SK-MEL-5 (cell line): Measurements from ENCODE around the gene EPS15. TPM values are rescaled to one million over a fixed set of nuclear protein-coding genes. Genes with fewer than 3 reads are reported as not detected.
"Not testable (repeated sequence)": the region's sequence is repeated elsewhere in the genome, so short reads cannot be mapped to it uniquely, and the experiment has no call there.

Experiments
- DNase-seq: peaks from one replicate; pipeline ENCODE4 v3.0.0-alpha.2; 2016; ENCODE audit warnings: low read depth, low spot score
- in situ Hi-C: cut with HindIII; loops from 2 replicates; pipeline ENCODE4 v1.10.0; 2016; ENCODE audit warnings: low sequenced_read_pairs, high pct_unique_total_duplicates, low pct_unique_long_range_greater_than_20kb
- total RNA-seq: library from RNA; depleted of rRNA; stranded (reverse); fragments of >200 nt; shearing (Covaris generic); gene quantifications from 2 replicates; pipeline ENCODE4 v1.2.3, GENCODE V29; 2014

Gene EPS15
- total RNA-seq, 1 experiment from 2014 or later: 46.4 TPM

DNA sequence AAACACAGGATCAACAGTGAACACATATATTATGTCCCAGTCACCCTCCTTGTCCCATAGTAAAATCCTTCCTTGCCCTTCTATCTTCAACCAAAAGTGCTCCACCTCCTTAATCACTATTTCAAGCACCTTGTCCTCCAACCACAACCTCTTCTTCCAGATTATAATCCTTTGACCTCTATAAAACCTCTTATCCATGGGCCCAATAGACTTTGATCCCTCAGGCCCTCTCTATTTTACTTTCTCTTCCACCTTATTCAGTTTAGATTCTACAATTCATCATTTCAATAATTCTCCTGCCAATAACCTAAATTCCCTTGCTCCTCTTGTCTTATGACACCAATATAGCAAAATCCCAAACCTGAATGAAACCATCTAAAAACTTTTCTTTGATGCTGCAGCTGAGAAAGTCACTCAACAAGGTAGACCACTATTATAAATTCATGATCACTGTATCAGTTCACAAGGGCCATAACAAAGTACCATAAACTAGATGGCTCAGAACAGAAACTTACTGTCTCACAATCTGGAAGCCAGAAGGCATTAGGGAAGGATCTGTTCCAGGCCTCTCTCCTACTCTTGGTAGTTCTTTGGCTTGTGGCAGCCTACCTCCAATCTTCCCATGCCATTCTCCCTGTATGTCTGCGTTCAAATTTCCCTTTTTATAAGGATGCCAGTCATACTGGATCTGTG lies 24.8 kb downstream of the EPS15 start:
- DNase-seq: no peak
- in situ Hi-C loops: no loop called here

DNA sequence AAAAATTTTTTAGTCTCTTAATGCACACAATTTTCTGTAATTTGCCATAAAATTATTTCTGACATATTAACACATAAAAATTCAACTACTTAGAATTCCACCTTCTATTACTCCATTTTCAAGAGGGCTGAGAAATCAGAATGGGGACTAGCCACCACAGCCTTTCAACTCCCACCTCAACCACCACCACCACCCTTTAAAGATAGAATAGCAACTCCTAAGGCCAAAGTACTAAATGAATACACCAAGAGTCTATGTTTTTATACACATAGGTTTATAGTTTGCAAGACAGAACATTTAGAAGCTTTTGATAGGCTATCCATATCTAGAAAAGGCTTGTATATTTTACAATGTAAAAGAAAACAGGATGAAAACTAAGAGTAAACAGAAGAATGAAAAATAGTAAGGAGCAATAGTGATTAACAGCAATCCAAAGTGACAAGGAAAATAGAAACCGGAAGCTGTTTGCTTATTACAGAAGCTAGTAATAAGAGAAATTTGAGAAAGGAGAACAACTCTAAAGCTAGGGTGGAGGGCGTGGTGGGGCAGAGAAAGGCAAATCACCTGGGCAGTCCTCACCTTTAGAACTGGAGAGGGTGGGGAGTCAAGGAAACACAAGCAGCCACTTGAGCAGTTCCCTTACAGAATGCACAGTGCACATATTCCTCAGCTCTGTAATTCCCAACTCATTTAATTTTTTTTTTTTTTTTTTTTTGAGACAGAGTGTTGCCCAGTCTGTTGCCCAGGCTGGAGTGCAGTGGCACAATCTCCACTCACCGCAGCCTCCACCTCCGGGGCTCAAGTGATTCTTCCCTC lies 27.7 kb downstream of the EPS15 start:
- in situ Hi-C loops: no loop called here
- DNase-seq: no peak

DNA sequence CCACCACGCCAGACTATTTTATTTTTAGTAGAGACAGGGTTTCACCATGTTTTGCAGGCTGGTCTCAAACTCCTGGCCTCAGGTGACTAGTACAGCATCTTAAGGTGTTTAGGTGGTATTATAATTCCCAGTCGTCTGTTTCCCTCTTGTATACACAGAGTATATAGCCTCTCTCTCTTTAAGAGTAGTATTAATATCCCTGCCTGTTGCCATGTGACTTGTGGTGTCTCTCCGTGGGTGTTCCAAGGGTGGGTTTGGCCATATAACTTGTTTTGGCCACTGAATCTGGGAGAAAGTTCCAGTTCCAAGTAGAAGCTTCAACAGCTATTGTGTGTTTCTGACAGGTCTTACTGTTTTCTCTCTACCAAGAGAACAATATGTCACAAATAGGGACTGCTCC lies 29.6 kb downstream of the EPS15 start:
- no peak for DNase-seq
- in situ Hi-C loops: no loop called here

DNA sequence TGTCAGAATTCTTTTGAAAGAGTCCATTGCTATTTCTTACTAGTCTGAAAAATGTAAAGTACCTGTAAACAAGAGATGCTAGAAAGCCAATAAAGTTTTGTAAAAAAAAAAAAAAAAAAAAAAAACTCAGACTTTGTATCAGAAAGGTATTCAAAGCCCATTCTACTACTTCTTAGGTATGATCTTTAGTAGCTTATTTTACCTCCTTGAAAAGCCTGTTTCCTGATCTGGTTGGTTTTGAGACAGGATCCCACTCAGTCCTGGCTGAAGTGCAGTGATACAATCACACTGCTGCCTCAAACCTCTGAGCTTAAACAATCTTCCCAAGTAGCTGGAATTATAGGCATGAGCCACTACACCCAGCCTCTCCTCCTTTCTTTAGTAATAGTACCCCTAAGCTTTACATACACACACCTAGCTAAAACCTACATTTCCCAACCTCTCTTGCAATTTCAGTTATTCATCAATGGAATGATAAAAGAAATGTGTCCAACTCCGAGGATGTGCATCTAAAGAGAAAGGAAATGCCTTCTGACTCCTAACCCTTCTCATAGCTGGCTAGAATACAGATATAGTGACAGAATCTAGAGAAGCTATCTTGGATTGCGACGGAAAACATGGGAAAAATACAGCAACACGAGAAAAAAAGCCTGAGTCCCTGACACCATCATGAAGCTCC lies 30.6 kb downstream of the EPS15 start:
- in situ Hi-C loops: no loop called here
- DNase-seq: no peak

DNA sequence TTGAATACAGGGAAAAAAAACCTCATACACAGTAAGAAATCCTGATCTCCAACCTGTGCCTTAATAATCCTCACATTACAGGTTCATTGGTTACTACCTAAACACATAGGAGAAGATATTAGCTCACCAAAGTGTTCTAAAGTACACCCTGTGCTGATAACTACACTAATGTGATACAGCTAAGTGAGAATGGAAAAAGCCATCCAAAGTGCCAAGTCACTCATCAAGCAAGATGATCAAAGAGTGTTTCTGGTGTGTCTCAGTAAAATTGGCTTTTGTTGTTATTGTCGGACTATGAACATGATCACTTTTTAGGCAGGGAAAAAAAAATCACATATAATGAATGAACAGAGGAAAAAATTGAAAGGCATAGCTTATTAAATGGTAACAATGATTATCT lies 31.4 kb downstream of the EPS15 start:
- DNase-seq: no peak
- in situ Hi-C loops: no loop called here

DNA sequence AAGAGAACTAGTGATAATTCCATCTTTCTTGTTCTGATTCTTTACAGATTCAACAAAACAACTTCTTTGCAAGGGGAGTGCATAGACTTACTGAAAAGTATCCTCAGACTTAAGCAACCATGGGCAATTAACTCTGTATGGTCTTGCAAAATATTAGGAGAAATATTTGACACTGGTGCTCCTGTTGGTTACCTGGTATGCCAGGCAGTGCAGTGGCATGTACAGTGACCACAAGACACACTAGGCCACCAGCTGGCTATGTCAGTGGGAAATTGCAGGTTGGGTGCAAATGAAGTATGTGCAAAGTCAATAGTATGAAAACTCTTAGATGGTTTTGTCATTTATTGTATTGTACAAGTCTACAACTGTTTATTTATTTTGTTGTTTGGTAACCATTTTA lies 34.5 kb downstream of the EPS15 start:
- in situ Hi-C loops: no loop called here

DNA sequence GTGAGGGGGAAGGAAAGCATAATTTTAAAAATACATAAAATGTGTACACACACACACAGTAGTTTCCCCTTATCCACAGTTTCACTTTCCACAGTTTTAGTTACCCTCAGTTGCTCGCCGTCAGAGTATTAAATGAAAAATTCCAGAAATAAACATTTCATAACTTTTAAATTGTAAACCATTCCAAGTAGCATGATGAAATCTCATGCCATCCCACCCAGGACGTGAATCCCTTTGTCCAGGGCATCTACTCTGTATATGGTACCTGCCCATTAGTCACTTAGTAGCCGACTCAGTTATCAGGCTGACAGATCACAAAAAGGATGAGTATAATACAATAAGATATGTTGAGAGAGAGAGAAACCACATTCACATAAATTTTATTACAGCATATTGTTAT lies 36.2 kb downstream of the EPS15 start:
- in situ Hi-C loops: no loop called here
- DNase-seq: no peak

More for the DNA sequence above, 34.5 kb downstream of the EPS15 start:
- no peak for DNase-seq

DNA sequence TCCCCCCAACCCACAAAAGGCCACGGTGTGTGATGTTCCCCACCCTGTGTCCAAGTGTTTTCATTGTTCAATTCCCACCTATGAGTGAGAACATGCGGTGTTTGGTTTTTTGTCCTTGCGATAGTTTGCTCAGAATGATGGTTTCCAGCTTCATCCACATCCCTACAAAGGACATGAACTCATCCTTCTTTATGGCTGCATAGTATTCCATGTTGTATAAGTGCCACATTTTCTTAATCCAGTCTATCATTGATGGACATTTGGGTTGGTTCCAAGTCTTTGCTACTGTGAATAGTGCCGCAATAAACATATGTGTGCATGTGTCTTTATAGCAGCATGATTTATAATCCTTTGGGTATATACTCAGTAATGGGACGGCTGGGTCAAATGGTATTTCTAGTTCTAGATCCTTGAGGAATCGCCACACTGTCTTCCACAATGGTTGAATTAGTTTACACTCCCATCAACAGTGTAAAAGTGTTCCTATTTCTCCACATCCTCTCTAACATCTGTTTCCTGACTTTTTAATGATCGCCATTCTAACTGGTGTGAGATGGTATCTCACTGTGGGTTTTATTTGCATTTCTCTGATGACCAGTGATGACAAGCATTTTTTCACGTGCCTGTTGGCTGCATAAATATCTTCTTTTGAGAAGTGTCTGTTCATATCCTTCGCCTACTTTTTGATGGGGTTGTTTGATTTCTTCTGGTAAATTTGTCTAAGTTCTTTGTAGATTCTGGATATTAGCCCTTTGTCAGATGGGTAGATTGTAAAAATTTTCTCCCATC lies 44.0 kb downstream of the EPS15 start:
- DNase-seq, in situ Hi-C loops: not testable (repeated sequence)

DNA sequence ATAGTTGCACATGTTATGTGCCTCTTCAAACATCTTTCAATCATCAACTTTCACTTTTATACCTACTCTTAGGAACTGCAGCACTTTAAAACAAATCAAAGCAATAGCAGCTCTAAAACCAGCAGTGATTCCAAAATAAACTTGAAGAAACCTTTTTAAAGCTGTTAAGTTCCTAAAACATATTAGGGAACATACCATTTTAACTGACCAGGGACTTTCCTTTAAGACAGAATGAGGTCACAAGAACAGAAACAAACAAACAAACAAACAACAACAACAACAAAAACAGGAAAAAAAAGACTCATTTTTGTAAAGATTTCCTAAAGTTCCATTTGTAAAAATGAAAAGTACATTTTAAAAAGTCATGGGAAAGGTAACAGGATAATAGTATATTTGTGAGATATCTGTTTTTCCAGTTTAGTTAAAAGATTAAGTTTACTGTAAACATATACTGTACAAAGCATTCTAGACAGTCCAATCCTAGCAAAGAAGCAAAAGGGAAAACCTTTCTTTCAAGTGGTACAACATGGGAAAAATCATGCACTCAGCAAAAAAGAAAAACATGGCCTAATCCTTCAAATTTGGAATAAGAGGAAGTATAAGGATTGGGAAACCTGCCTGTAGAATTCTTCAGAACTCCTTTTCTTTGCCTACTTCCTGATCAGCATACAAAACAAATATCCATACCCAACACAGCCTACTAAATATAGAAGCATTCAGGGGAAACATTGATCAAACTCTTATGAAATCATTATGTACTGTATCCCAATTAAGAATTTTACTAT lies 45.5 kb downstream of the EPS15 start:
- in situ Hi-C loops: no loop called here

DNA sequence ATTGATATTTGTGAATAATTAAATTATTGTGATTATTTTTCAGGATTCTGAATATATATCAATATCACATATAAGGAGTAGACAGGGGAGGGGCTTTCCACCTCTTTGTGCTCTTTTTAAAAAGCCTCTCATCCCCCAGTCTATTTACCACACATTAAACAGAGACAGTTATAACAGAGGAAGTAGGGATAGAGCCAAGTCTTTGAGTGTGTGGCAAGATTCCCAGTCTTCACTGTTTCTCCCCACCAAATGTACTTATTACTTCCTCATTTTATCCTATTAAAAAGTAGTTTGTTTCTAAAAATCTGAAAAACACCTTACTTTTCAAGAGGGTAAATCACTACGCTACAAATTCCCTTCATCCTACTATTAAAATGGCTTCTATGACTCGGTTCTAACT lies 46.7 kb downstream of the EPS15 start:
- in situ Hi-C loops: no loop called here
- no peak for DNase-seq

More for the DNA sequence above, 45.5 kb downstream of the EPS15 start:
- no peak for DNase-seq

DNA sequence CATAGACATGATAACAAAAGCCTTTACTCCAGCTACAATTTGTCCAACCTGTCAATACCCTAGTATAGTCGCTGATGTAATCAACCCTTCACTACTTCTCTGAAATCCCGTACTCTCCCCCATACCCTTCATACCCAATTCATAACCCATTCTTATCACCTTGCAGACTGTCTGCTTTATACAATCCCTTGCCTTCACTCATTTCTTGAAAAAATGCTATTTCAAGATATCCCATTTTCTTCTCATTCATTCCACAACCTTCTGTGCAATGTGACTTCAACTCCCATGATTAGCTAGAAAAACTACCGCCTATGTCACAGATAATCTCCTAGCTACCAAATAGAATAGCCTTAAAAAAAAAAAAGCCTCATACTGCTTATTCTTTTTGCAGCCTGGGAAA lies 49.5 kb downstream of the EPS15 start:
- no peak for DNase-seq
- in situ Hi-C loops: no loop called here

DNA sequence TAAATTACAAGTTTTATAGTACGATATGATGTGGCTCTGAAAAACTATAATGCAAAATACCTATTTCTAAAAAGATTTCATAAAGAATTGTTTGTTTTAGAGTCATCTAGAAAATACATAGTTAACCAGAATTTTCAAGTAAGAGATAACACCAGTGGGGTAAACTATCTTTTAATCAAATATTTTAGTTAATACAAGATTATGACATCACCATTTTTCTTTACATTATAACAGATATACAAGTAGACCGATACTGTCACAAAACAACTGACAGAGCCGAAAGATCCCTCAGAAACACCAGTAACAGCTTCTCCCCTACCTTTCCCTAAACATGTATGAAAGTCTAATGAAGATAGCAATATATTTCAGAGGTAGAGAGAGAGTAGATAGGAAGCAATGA lies 54.2 kb downstream of the EPS15 start:
- in situ Hi-C loops: no loop called here

DNA sequence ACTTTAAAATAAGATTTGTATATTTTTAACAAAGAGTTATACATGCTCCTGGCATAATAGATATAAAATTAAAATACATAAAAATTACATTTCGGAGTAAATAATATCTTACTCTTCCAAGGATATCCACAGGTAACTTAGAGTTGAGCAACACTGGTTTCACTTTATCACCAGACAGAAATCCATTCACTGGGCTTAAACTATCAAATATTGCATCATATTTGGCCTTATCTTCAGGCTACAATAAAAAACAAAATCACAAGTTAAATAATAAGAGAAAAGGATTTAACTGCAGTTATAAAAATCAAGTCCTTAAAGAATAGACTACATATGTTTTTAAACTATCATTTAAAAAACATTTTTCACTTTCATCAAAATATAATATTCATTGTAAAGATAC lies 55.5 kb downstream of the EPS15 start:
- in situ Hi-C loops: no loop called here

More for the DNA sequence above, 54.2 kb downstream of the EPS15 start:
- no peak for DNase-seq

DNA sequence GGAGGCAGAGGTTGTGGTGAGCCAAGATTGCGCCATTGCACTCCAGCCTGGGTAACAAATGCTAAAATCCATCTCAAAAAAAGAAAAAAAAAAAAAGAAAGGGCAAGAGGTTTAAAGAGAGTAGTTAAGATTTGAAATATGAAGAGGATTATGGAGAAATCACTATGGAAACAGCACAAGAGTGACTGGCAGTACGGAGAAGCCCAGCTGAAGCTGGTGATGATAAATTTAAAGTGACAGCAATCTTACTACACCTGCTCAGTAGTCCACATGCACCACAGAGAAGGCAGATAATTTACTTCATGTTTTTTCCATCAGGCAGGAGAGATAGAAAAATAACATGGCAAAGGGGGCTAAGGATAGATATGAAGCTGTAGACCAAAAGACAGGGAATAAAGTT lies 56.8 kb downstream of the EPS15 start:
- in situ Hi-C loops, DNase-seq: not testable (repeated sequence)

More for the DNA sequence above, 55.5 kb downstream of the EPS15 start:
- no peak for DNase-seq

DNA sequence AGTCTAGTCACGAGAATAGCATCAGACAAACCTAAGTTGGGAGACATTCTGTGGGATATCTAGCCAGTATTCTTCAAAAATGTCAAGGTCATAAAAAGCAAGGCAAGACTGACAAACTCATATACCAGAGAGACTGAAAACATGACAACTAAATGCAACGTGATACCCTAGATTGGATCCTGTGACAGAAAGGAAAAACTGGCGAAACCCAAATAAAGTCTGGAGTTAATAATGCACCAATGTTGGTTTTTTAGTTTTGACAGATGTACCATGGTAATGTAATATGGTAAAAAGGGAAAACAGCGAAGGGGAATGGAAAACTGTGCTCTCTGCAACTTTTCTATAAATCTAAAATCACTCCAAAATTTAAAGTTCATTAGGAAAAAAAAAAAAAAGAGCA lies 64.5 kb downstream of the EPS15 start:
- DNase-seq: peak; percentile 30

DNA sequence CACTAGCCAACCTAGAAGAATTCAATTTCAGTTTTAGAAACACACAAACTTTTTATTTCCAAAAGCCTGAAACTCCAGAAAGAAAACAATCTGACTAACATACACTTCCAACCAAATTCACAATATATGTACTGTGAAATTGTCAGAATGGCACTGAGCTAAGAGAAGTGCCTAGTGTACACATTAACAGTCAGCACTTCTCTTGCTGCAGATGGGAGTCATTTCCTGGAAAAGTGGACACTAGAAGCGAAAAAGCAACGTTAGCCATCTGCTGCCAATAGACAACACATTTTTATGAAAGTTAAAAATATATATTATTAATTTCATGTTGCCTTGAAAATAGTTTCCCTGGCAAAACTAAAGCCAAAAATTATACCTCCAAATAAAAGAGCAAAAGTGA lies 66.1 kb downstream of the EPS15 start:
- in situ Hi-C loops: no loop called here
- no peak for DNase-seq

More for the DNA sequence above, 64.5 kb downstream of the EPS15 start:
- in situ Hi-C loops: no loop called here

DNA sequence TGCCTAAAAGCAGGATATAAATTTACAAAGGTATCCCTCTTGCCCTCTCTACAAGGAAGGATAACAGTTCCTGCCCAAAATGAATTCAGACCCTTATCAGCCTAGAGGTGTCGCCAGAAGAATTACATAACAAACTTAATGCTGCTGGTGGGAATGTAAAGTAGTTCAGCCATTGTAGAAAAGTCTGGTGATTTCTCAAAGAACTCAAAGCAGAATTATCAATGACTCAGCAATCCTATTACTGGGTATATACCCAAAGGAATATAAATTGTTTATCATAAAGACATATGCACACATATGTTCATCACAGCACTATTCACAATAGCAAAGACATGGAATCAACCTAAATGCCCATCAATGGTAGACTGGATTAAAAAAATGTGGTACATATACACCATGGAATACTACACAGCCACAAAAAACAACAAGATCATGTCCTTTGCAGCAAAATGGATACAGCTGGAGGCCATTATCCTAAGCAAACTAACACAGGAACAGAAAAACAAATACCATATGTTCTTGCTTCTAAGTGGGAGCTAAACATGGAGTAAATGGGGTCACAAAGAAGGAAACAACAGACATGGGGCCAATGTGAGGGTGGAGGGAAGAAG lies 70.1 kb downstream of the EPS15 start:
- DNase-seq, in situ Hi-C loops: not testable (repeated sequence)
